GM19351 (cell line): ENCODE results near the gene GHSR.

Experiments
- ATAC-seq: cut with Tn5 transposase; IDR thresholded peaks from one replicate; pipeline ENCODE4 v1.9.1; 2021; ENCODE audit warnings: mild to moderate bottlenecking, moderate library complexity; ENCODE audit not compliant: unreplicated experiment

GHSR gene

GRCh38 chr3:172447611-172448579, at the start of gene GHSR:
GHSR (minus strand) TSS chr3:172448456; CDS start chr3:172448413, 43 bp downstream.
- no peak for ATAC-seq

- peak; percentile 87 for ATAC-seq
These were observed 42.0 kb upstream of the GHSR start for GRCh38 chr3:172490198-172490669.

- no peak for ATAC-seq
These were observed 29.9 kb upstream of the GHSR start for GRCh38 chr3:172478116-172478515.

GRCh38 chr3:172476347-172476746, 28.1 kb upstream of the GHSR start:
- no peak for ATAC-seq

GRCh38 chr3:172475703-172476102, 27.4 kb upstream of the GHSR start:
- no peak for ATAC-seq

GRCh38 chr3:172471903-172472302, 23.6 kb upstream of the GHSR start:
- no peak for ATAC-seq

GRCh38 chr3:172470588-172470987, 22.3 kb upstream of the GHSR start:
- ATAC-seq: no peak

- ATAC-seq: no peak
These were observed 19.0 kb upstream of the GHSR start for GRCh38 chr3:172467170-172467824.

GRCh38 chr3:172466553-172467130, 18.4 kb upstream of the GHSR start:
- no peak for ATAC-seq

- no peak for ATAC-seq
These were observed 17.0 kb upstream of the GHSR start for GRCh38 chr3:172465281-172465680.

GRCh38 chr3:172464306-172464705, 16.1 kb upstream of the GHSR start:
- ATAC-seq: no peak

GRCh38 chr3:172461530-172462138, 13.4 kb upstream of the GHSR start:
- ATAC-seq: peak; percentile 87

GRCh38 chr3:172456404-172456803, 8.1 kb upstream of the GHSR start:
- no peak for ATAC-seq

GRCh38 chr3:172454180-172454579, 5.9 kb upstream of the GHSR start:
- no peak for ATAC-seq

GRCh38 chr3:172449466-172450149, 1.4 kb upstream of the GHSR start:
- no peak for ATAC-seq

GRCh38 chr3:172448661-172449465, 607 bp upstream of the GHSR start:
- no peak for ATAC-seq

GRCh38 chr3:172446198-172446597, 2.1 kb downstream of the GHSR start:
- ATAC-seq: no peak

- ATAC-seq: no peak
These were observed 3.4 kb downstream of the GHSR start for GRCh38 chr3:172444821-172445220.

- ATAC-seq: no peak
These were observed 5.7 kb downstream of the GHSR start for GRCh38 chr3:172442606-172443005.

- ATAC-seq: no peak
These were observed 6.7 kb downstream of the GHSR start for GRCh38 chr3:172441581-172441980.
